A549 (cell line): Measurements from ENCODE around the gene TAL1. TPM values are rescaled to one million over a fixed set of nuclear protein-coding genes. Genes with fewer than 3 reads are reported as not detected.

Experiments used
- ATAC-seq, 2 experiments: fragments of 200-7000 bp in 1 of 2; fragments of >200 bp in 1 of 2; cut with Nextera tagmentation in 1 of 2; cut with Tn5 transposase in 1 of 2; 3 replicates each; pipeline versions ENCODE4 v1.8.0 to v1.9.1; 2018 to 2020; ENCODE audit warnings: mild to moderate bottlenecking in 1 of 2, moderate library complexity in 1 of 2
- CTCF ChIA-PET: fragments of 300-600 bp; sonication (Branson Sonifier 250); formaldehyde crosslinking; extraction: SDS; loops from one replicate; lab custom pipeline; 2021; ENCODE audit warnings: antibody characterized with exemption, inconsistent platforms; lab: Yijun Ruan, JAX
- POLR2A ChIA-PET: fragments of 350-600 bp; formaldehyde crosslinking; extraction: SDS; loops from one replicate; lab custom pipeline; 2021; ENCODE audit warnings: antibody characterized with exemption, inconsistent platforms; lab: Yijun Ruan, JAX
- DNase-seq, 2 experiments: peaks; one replicate each; pipeline versions ENCODE4 v3.0.0 to v3.0.0-alpha.2; 2011 to 2016; ENCODE audit warnings: low read depth in 1 of 2, low spot score in 1 of 2
- FAIRE-seq: peaks from 2 replicates; lab custom pipeline; 2011; peaks lifted over from hg19 to GRCh38; lab: Jason Lieb, UNC
- H3K27ac ChIP-seq, 2 experiments: fragments of >200 bp; sonication (Bioruptor Twin); formaldehyde crosslinking; 3 replicates each; pipeline ENCODE4 v1.5.1; 2016 to 2017
- H3K4me1 ChIP-seq: fragments of >200 bp; sonication (Bioruptor Twin); formaldehyde crosslinking; 3 replicates; pipeline ENCODE4 v1.6.1; 2016
- H3K4me2 ChIP-seq: fragments of >200 bp; sonication (Bioruptor Twin); formaldehyde crosslinking; 3 replicates; pipeline ENCODE4 v1.6.1; 2016
- H3K4me3 ChIP-seq: fragments of >200 bp; sonication (Bioruptor Twin); formaldehyde crosslinking; 3 replicates; pipeline ENCODE4 v1.5.1; 2016
- H3K9me3 ChIP-seq: fragments of >200 bp; sonication (Bioruptor Twin); formaldehyde crosslinking; 3 replicates; pipeline ENCODE4 v1.6.1; 2016
- CHD4 ChIP-seq: fragments of 200-600 bp; sonication (generic); IDR thresholded peaks from 2 replicates; pipeline ENCODE4 v1.6.1; 2016; ENCODE audit warnings: antibody characterized with exemption, mild to moderate bottlenecking, borderline replicate concordance
- EHF ChIP-seq: fragments of 250-450 bp; sonication (Bioruptor Pico); IDR thresholded peaks from 2 replicates; pipeline ENCODE4 v1.5.0; 2020; ENCODE audit warnings: mild to moderate bottlenecking
- FOSB ChIP-seq: fragments of 250-450 bp; sonication (Bioruptor Pico); IDR thresholded peaks from 2 replicates; pipeline ENCODE4 v1.5.0; 2020; ENCODE audit warnings: mild to moderate bottlenecking, moderate library complexity
- HEYL ChIP-seq: fragments of 250-450 bp; sonication (Bioruptor Pico); IDR thresholded peaks from 2 replicates; pipeline ENCODE4 v1.8.0; 2021; ENCODE audit warnings: mild to moderate bottlenecking, moderate library complexity
- HOXA7 ChIP-seq: fragments of 250-450 bp; sonication (Bioruptor Pico); IDR thresholded peaks from 2 replicates; pipeline ENCODE4 v1.5.0; 2020; ENCODE audit warnings: mild to moderate bottlenecking, moderate library complexity
- HOXB13 ChIP-seq: fragments of 250-450 bp; sonication (Bioruptor Pico); IDR thresholded peaks from 2 replicates; pipeline ENCODE4 v1.5.0; 2020; ENCODE audit warnings: low read depth, mild to moderate bottlenecking, moderate library complexity
- JUNB ChIP-seq: fragments of >200 bp; sonication (Bioruptor Twin); formaldehyde crosslinking; IDR thresholded peaks from 2 replicates; pipeline ENCODE4 v1.6.1; 2016
- KDM5A ChIP-seq: fragments of 200-600 bp; sonication (generic); IDR thresholded peaks from 2 replicates; pipeline ENCODE4 v1.6.1; 2016; ENCODE audit warnings: antibody characterized with exemption, mild to moderate bottlenecking
- MAFK ChIP-seq: fragments of 450-650 bp; IDR thresholded peaks from 2 replicates; pipeline ENCODE4 v1.6.1; 2014; ENCODE audit not compliant: partially characterized antibody
- RAD21 ChIP-seq, 2 experiments: fragments of >200 bp in 1 of 2; sonication (Bioruptor Twin) in 1 of 2; formaldehyde crosslinking in 1 of 2; IDR thresholded peaks in 1 of 2; conservative IDR thresholded peaks in 1 of 2; 2 replicates in 1 of 2; 3 replicates in 1 of 2; pipeline ENCODE4 v1.6.1; 2012 to 2018; ENCODE audit warnings: inconsistent platforms in 1 of 2
- RNF2 ChIP-seq: fragments of 200-600 bp; sonication (generic); IDR thresholded peaks from 2 replicates; pipeline ENCODE4 v1.6.1; 2016; ENCODE audit warnings: low read depth, mild to moderate bottlenecking, antibody characterized with exemption, moderate library complexity, borderline replicate concordance
- SMC3 ChIP-seq: fragments of >200 bp; sonication (Bioruptor Twin); formaldehyde crosslinking; IDR thresholded peaks from 3 replicates; pipeline ENCODE4 v1.6.1; 2018; ENCODE audit warnings: inconsistent platforms
- SREBF2 ChIP-seq: fragments of 450-650 bp; IDR thresholded peaks from 2 replicates; pipeline ENCODE4 v1.6.1; 2014; ENCODE audit warnings: mild to moderate bottlenecking, moderate library complexity
- ZFP36 ChIP-seq: fragments of 450-650 bp; IDR thresholded peaks from 2 replicates; pipeline ENCODE4 v1.6.1; 2014; ENCODE audit warnings: borderline replicate concordance; ENCODE audit not compliant: partially characterized antibody
- WGBS: methylation state at CpG from one replicate; pipeline ENCODE4 v1.1.6; 2017; ENCODE audit errors: missing lambda C conversion rate; 5-methylcytosine and 5-hydroxymethylcytosine counted together
- polyA plus RNA-seq, 4 experiments: library from polyadenylated mRNA; depleted of rRNA in 3 of 4; stranded (reverse); fragments of >200 nt; fragmentation: RNase III in 1 of 4; extraction: RNeasy Plus Mini Kit Qiagen cat#74134 plus additional on column Dnase treatment in 1 of 4; gene quantifications; 2 replicates in 3 of 4; 3 replicates in 1 of 4; pipeline ENCODE4 v1.2.3, GENCODE V29; 2011 to 2017
- TF ChIP-seq, protein P1 (sequence below): fragments of 250-450 bp; sonication (Bioruptor Pico); IDR thresholded peaks from 2 replicates; pipeline ENCODE4 v1.5.0; 2020; ENCODE audit warnings: low read depth, mild to moderate bottlenecking, moderate library complexity
- TF ChIP-seq, protein P2 (sequence below): fragments of >200 bp; sonication (Bioruptor Twin); formaldehyde crosslinking; IDR thresholded peaks from 2 replicates; pipeline ENCODE4 v1.6.1; 2016
- TF ChIP-seq, protein P3 (sequence below): fragments of 200-600 bp; sonication (generic); IDR thresholded peaks from 2 replicates; pipeline ENCODE4 v1.6.1; 2016; ENCODE audit warnings: antibody characterized with exemption, mild to moderate bottlenecking, moderate library complexity
- TF ChIP-seq, protein P4 (sequence below): IDR thresholded peaks from 2 replicates; pipeline ENCODE4 v1.6.1; 2012; ENCODE audit warnings: low read depth, borderline replicate concordance
- TF ChIP-seq, protein P5 (sequence below): fragments of >200 bp; sonication (Bioruptor Twin); formaldehyde crosslinking; IDR thresholded peaks from 3 replicates; pipeline ENCODE4 v1.5.1; 2016
- TF ChIP-seq, protein P6 (sequence below): IDR thresholded peaks from 2 replicates; pipeline ENCODE4 v1.6.1; 2012
- TF ChIP-seq, protein P7 (sequence below): fragments of 250-450 bp; sonication (Bioruptor Pico); IDR thresholded peaks from 2 replicates; pipeline ENCODE4 v1.5.0; 2021; ENCODE audit warnings: mild to moderate bottlenecking, moderate library complexity, borderline replicate concordance

The TAL1 gene
- polyA plus RNA-seq, 2 of the 4 experiments (the other 2 are of a cell fraction): not detected

DNA sequence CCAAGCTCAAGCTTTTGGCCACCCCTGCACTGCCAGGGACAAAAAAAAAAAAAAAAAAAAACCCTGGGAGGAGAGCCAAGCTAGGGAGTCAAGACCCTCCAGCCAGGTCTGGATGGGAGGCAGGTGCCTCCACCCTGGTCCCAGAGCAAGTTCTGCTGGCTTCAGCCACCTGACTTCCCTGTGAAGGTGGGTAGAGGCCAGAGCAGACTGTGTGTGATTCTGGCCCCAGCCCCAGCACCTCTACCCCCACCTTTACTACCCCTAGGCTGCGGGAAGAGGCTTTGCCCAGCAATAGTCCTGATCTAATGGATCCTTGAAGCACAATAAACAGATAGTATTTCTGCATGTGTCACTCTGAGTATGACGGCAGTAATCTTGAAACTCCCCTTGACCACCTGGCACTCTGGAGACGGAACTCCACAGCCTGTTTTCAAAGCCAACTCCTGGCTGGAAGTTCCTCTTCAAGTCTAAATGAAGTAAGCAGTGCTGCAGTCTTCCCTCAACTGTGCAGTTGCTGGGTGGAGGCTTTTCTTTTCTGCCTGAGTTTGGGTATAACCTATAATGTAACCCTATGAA is 51.9 kb downstream of the TAL1 start:
- peak overlapping the region; percentile 46; the same call in 2 of the 3 replicates for H3K4me3 ChIP-seq
- TF ChIP-seq CHD4 (no peak), HOXA7 (CRISPR knock-in tag) (no peak), JUNB (no peak), RNF2 (no peak), FOSB (CRISPR knock-in tag) (no peak), SREBF2 (no peak), MAFK (no peak), HEYL (CRISPR knock-in tag) (no peak), ZFP36 (no peak), HOXB13 (no peak), EHF (no peak)
- TF ChIP-seq, protein P1, sequence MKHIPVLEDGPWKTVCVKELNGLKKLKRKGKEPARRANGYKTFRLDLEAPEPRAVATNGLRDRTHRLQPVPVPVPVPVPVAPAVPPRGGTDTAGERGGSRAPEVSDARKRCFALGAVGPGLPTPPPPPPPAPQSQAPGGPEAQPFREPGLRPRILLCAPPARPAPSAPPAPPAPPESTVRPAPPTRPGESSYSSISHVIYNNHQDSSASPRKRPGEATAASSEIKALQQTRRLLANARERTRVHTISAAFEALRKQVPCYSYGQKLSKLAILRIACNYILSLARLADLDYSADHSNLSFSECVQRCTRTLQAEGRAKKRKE (CRISPR knock-in tag): no peak
- TF ChIP-seq, protein P2, sequence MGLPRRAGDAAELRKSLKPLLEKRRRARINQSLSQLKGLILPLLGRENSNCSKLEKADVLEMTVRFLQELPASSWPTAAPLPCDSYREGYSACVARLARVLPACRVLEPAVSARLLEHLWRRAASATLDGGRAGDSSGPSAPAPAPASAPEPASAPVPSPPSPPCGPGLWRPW: no peak
- TF ChIP-seq, protein P3, sequence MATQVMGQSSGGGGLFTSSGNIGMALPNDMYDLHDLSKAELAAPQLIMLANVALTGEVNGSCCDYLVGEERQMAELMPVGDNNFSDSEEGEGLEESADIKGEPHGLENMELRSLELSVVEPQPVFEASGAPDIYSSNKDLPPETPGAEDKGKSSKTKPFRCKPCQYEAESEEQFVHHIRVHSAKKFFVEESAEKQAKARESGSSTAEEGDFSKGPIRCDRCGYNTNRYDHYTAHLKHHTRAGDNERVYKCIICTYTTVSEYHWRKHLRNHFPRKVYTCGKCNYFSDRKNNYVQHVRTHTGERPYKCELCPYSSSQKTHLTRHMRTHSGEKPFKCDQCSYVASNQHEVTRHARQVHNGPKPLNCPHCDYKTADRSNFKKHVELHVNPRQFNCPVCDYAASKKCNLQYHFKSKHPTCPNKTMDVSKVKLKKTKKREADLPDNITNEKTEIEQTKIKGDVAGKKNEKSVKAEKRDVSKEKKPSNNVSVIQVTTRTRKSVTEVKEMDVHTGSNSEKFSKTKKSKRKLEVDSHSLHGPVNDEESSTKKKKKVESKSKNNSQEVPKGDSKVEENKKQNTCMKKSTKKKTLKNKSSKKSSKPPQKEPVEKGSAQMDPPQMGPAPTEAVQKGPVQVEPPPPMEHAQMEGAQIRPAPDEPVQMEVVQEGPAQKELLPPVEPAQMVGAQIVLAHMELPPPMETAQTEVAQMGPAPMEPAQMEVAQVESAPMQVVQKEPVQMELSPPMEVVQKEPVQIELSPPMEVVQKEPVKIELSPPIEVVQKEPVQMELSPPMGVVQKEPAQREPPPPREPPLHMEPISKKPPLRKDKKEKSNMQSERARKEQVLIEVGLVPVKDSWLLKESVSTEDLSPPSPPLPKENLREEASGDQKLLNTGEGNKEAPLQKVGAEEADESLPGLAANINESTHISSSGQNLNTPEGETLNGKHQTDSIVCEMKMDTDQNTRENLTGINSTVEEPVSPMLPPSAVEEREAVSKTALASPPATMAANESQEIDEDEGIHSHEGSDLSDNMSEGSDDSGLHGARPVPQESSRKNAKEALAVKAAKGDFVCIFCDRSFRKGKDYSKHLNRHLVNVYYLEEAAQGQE: no peak
- TF ChIP-seq, protein P4, sequence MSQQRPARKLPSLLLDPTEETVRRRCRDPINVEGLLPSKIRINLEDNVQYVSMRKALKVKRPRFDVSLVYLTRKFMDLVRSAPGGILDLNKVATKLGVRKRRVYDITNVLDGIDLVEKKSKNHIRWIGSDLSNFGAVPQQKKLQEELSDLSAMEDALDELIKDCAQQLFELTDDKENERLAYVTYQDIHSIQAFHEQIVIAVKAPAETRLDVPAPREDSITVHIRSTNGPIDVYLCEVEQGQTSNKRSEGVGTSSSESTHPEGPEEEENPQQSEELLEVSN: no peak
- ATAC-seq: no peak
- CTCF ChIA-PET: interaction anchor here (0.5 to 9.1 kb wide), 17 partner anchors 12 to 550 kb away, joined by 3 to 142 read pairs (median 6); partner anchors contain the start of gene PDZK1IP1
- 71% methylated on average over 2 of the region's 3 CpGs for WGBS
- FAIRE-seq: no peak
- POLR2A ChIA-PET: interaction anchor here (1.3 to 1.4 kb wide), 5 partner anchors 10 to 244 kb away, joined by 4 to 8 read pairs (median 6); partner anchors contain the start of genes CMPK1, PDZK1IP1 and STIL
- peak overlapping the region; percentile 98 for H3K4me2 ChIP-seq
- peaks cover 36% of the 10 kb centered on the region for H3K4me1 ChIP-seq
- no peaks in the 10 kb centered on the region for H3K9me3 ChIP-seq
- DNase-seq: no peak
- peak overlapping the region; percentile 81 to 90 for H3K27ac ChIP-seq

DNA sequence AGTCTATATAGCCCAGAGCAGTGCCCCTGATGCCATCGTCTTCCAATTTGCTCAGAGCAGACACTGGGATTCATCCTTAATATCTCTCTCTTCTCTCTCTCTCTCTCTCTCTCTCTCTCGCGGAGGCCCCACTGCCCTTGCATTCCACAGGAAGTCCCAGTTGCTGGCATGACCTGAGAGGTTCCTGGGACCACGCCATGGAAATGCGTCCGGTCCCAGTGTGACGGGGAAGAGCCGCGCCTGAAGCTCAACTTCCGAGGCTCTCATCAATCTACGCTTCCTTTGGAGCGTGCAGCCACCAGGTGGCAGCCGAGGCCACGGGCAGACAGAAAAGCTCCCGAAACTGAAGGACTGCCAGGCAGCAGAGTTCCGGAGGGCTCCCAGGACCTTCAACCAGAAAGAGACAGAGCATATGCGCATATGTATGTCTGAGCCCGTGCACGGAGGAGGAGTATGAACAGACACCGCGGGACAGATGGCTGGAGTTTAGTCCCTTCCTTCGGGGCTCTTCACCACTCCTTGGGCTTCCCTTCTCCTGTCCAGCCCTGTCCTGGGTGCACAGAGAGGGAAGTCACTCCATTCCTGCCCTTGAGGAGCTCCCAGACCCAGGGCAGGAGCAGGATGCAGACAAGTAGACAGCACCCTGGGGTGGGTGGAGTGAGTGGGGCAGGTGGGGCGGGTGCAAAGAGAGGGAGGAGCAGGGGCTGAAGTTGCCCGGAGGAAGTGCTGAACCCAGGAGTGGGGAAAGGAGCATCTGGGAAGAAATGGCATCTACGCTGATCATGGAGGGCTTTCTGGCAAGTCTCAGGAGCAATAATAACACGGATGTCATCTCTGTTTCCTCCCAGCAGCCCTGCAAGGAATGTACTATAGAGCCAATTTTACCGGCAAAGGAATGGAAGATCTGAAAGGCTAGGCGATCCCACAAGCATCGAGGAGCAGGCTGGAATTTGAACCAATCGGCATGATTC is 52.7 kb downstream of the TAL1 start:
- ChIA-PET POLR2A (interaction anchor here (0.6 to 1.4 kb wide), 10 partner anchors 11 to 543 kb away, joined by 3 to 8 read pairs (median 4); partner anchors contain the start of genes CMPK1, FOXD2, PDZK1IP1 and STIL), CTCF (interaction anchor here (0.5 to 9.1 kb wide), 33 partner anchors 13 to 818 kb away, joined by 3 to 142 read pairs (median 4); partner anchors contain the start of genes PDZK1IP1 and TRABD2B)
- H3K4me2 ChIP-seq: peak overlapping the region; percentile 98
- H3K4me3 ChIP-seq: peak overlapping the region; percentile 46
- DNase-seq: peak; percentile 73 to 92
- ATAC-seq: peak; percentile 70 to 84
- WGBS: 30% methylated on average over 10 of the region's 30 CpGs
- TF ChIP-seq, protein P5, sequence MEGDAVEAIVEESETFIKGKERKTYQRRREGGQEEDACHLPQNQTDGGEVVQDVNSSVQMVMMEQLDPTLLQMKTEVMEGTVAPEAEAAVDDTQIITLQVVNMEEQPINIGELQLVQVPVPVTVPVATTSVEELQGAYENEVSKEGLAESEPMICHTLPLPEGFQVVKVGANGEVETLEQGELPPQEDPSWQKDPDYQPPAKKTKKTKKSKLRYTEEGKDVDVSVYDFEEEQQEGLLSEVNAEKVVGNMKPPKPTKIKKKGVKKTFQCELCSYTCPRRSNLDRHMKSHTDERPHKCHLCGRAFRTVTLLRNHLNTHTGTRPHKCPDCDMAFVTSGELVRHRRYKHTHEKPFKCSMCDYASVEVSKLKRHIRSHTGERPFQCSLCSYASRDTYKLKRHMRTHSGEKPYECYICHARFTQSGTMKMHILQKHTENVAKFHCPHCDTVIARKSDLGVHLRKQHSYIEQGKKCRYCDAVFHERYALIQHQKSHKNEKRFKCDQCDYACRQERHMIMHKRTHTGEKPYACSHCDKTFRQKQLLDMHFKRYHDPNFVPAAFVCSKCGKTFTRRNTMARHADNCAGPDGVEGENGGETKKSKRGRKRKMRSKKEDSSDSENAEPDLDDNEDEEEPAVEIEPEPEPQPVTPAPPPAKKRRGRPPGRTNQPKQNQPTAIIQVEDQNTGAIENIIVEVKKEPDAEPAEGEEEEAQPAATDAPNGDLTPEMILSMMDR: peak; percentile 78
- TF ChIP-seq, protein P6, sequence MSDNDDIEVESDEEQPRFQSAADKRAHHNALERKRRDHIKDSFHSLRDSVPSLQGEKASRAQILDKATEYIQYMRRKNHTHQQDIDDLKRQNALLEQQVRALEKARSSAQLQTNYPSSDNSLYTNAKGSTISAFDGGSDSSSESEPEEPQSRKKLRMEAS: peak; percentile 54
- TF ChIP-seq RAD21 (conservative IDR thresholded peaks at IDR 0.05 in 1 of 2, IDR thresholded peaks at IDR 0.05 in 1 of 2): peak; percentile 88 to 89
- peak; percentile 73 for TF ChIP-seq KDM5A
- TF ChIP-seq, protein P7, sequence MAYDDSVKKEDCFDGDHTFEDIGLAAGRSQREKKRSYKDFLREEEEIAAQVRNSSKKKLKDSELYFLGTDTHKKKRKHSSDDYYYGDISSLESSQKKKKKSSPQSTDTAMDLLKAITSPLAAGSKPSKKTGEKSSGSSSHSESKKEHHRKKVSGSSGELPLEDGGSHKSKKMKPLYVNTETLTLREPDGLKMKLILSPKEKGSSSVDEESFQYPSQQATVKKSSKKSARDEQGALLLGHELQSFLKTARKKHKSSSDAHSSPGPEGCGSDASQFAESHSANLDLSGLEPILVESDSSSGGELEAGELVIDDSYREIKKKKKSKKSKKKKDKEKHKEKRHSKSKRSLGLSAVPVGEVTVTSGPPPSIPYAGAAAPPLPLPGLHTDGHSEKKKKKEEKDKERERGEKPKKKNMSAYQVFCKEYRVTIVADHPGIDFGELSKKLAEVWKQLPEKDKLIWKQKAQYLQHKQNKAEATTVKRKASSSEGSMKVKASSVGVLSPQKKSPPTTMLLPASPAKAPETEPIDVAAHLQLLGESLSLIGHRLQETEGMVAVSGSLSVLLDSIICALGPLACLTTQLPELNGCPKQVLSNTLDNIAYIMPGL (CRISPR knock-in tag): no peak
- peak; percentile 82 for TF ChIP-seq SMC3
- H3K27ac ChIP-seq: peak overlapping the region; percentile 81 to 90
- no peaks in the 10 kb centered on the region for H3K9me3 ChIP-seq
- FAIRE-seq: no peak
- peaks cover 36% of the 10 kb centered on the region for H3K4me1 ChIP-seq
